HG03135 (cell line): Measurements from ENCODE around the gene PRSS22.

Experiments
- ATAC-seq: cut with Tn5 transposase; IDR thresholded peaks from one replicate; pipeline ENCODE4 v1.9.1; 2021; ENCODE audit warnings: mild to moderate bottlenecking, moderate library complexity; ENCODE audit not compliant: unreplicated experiment

PRSS22 gene

GRCh38 chr16:2817340-2818271 lies 40.4 kb downstream of the PRSS22 start:
- no peak for ATAC-seq

GRCh38 chr16:2816751-2817339 lies 41.1 kb downstream of the PRSS22 start, which contains the start of gene PRSS21:
PRSS21 (plus strand) TSS chr16:2817237; CDS start chr16:2817269, 32 bp downstream.
- no peak for ATAC-seq

- ATAC-seq: no peak
Measured at GRCh38 chr16:2815299-2815771, 42.6 kb downstream of the PRSS22 start.

DNA sequence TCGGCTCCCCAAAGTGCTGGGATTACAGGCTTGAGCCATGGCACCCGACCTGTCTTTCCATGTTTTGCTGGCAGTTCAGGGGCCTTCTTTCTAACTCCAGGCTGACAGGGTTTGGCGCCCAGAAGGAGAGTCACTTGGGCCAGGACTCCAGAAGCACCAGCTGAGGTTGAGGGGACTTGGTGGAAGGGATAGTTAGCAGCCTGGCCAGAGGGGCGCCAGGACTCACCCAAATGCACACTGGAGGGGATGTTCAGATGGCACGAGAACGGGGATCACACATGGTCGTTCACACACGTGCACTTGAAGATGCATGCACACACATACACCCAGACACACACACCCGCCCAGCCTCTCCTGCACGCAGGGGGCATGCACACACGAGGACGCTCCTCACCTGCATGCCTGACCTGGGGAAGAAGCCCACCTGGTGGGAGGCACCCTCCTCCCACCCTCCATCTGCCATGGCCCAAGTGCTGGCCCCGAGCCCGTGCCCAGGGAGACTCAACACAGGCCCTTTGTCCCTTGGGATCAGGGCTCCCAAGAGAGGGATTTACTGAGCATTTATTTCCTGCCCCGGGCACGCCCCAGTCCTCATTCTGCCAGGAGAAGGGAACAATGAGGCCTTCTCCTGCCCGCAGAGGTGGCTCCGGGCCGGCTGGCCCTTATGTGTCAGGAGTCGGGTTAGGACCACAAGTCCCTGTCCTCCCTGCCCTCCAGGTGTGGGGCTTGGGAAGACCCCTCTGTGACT lies 43.2 kb downstream of the PRSS22 start:
- ATAC-seq: no peak

GRCh38 chr16:2813771-2814221 lies 44.2 kb downstream of the PRSS22 start:
- no peak for ATAC-seq

DNA sequence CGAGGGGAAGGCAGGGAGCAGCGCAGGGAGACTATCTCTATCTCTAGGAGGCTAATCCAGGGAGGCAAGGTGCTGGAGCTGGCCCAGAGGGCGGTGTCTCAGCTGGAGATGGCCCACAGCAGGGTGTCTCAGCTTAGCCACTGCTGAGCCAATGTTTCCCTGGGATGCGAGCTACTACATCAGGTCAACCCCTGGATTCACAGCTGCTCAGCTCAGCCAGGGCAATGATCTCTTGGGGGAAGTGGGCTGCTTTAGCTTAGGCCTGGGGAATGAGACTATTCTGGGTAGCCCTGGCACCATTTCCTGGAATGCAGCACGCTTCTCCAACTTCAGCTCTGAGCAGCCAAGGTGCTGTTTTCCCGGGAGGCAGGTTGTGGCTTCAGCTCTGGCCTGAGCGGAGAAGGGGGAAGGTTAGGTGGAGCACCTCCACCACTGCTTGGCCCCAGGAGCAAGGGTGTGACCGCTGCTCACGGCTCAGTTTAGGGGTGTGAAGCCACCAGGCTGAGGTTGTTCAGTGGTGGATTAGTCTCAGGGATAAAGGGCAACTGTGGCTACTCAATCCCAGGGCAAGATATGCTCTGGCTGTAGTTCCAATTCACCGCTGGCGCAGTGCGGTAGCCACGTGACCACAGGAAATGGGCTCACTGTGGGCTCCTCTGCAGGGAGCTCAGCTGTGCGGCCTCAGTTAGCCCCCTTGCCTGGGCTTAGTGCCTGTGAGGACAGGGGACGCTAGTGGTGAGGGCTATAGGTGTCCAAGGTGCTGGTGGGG lies 46.1 kb downstream of the PRSS22 start:
- no peak for ATAC-seq

GRCh38 chr16:2810651-2811050 lies 47.3 kb downstream of the PRSS22 start:
- no peak for ATAC-seq

GRCh38 chr16:2809149-2809760 lies 48.7 kb downstream of the PRSS22 start:
- ATAC-seq: no peak

GRCh38 chr16:2808181-2808580 lies 49.8 kb downstream of the PRSS22 start:
- ATAC-seq: no peak

GRCh38 chr16:2806286-2806685 lies 51.7 kb downstream of the PRSS22 start:
- ATAC-seq: no peak

- ATAC-seq: no peak
Measured at GRCh38 chr16:2804728-2805127, 53.2 kb downstream of the PRSS22 start.

DNA sequence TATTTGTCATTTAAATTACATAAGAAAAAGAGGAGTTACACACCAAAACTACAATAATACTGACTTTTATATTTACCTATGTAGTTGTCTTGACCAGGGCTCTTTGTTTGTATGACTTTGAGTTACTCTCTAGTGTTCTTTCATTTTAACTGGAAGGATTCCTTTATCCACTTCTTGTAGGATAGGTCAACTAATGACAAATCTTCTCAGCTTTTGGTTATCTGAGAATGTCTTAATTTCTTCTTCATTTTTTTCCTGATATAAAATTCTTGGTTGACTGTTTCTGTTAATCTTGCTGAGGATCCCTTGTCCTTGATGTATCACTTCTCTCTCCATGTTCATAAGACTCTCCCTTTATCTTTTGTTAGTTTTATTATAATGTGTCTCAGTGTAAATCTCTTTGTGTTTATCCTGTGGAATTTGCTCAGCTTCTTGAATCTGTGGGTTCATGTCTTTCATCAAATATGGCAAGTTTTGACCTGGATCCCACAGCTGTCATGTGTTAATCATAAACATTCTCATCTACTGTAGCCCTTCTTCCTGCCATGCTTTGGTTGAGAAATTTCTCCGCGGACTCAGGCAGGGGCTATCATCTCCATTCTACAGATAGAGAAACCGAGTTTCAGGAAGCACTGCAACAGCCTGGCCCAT lies 54.3 kb downstream of the PRSS22 start:
- no peak for ATAC-seq
